OCI-M2 (cell line): ENCODE measurements around the gene ACAP2.
"Not testable (repeated sequence)": the region's sequence is repeated elsewhere in the genome, so short reads cannot be mapped to it uniquely, and the experiment has no call there.

ENCODE experiments used
- DNase-seq: peaks from one replicate; lab custom pipeline; 2025; ENCODE audit not compliant: unreplicated experiment; lab: John Stamatoyannopoulos, UW

ACAP2 gene

GRCh38 chr3:195388380-195388779 lies 54.4 kb downstream of the ACAP2 start:
- no peak for DNase-seq

- no peak for DNase-seq
Measured at GRCh38 chr3:195386739-195387138, 56.1 kb downstream of the ACAP2 start.

- DNase-seq: no peak
Measured at GRCh38 chr3:195385526-195385925, 57.3 kb downstream of the ACAP2 start.

GRCh38 chr3:195384952-195385351 lies 57.9 kb downstream of the ACAP2 start:
- DNase-seq: no peak

- DNase-seq: no peak
Measured at GRCh38 chr3:195372220-195372619, 70.6 kb downstream of the ACAP2 start.

- no peak for DNase-seq
Measured at GRCh38 chr3:195366200-195366925, 76.5 kb downstream of the ACAP2 start.

- no peak for DNase-seq
Measured at GRCh38 chr3:195365371-195365770, 77.4 kb downstream of the ACAP2 start.

- DNase-seq: not testable (repeated sequence)
Measured at GRCh38 chr3:195357797-195358196, 85.0 kb downstream of the ACAP2 start.

GRCh38 chr3:195356151-195357086 lies 86.4 kb downstream of the ACAP2 start:
- DNase-seq: no peak

- not testable (repeated sequence) for DNase-seq
Measured at GRCh38 chr3:195354009-195354408, 88.8 kb downstream of the ACAP2 start.

- DNase-seq: no peak
Measured at GRCh38 chr3:195352895-195353488, 89.8 kb downstream of the ACAP2 start.

- no peak for DNase-seq
Measured at GRCh38 chr3:195348426-195349115, 94.2 kb downstream of the ACAP2 start.

GRCh38 chr3:195337747-195338146 lies 105.1 kb downstream of the ACAP2 start:
- no peak for DNase-seq

GRCh38 chr3:195334967-195335366 lies 107.9 kb downstream of the ACAP2 start:
- no peak for DNase-seq

GRCh38 chr3:195319060-195319459 lies 123.8 kb downstream of the ACAP2 start:
- DNase-seq: no peak

- no peak for DNase-seq
Measured at GRCh38 chr3:195312714-195313113, 130.1 kb downstream of the ACAP2 start.

- no peak for DNase-seq
Measured at GRCh38 chr3:195307711-195308110, 135.1 kb downstream of the ACAP2 start.

GRCh38 chr3:195306369-195306768 lies 136.5 kb downstream of the ACAP2 start:
- DNase-seq: no peak

- DNase-seq: no peak
Measured at GRCh38 chr3:195302431-195302830, 140.4 kb downstream of the ACAP2 start.

- no peak for DNase-seq
Measured at GRCh38 chr3:195297446-195297845, 145.4 kb downstream of the ACAP2 start.

GRCh38 chr3:195296662-195297061 lies 146.2 kb downstream of the ACAP2 start:
- no peak for DNase-seq
